GM23248 (cell line): Measurements from ENCODE around the gene HPSE.

ENCODE experiments used
- EZH2 ChIP-seq: fragments of 200-600 bp; sonication (generic); IDR thresholded peaks from 2 replicates; pipeline ENCODE4 v1.6.1; 2018; ENCODE audit warnings: antibody characterized with exemption, mild to moderate bottlenecking; ENCODE audit not compliant: insufficient read depth, poor library complexity, severe bottlenecking
- EZH2phosphoT487 ChIP-seq: fragments of 200-600 bp; sonication (generic); IDR thresholded peaks from 2 replicates; pipeline ENCODE4 v1.6.1; 2018; ENCODE audit warnings: antibody characterized with exemption, moderate library complexity, mild to moderate bottlenecking, low read depth; ENCODE audit not compliant: insufficient read depth

GRCh38 chr4:83369831-83370639 lies 35.4 kb upstream of the HPSE start:
- TF ChIP-seq EZH2 (no peak), EZH2phosphoT487 (no peak)
